AG04449 (cell line): Measurements from ENCODE around the gene C3orf38.

Experiments used
- CTCF ChIA-PET: fragments of 350-600 bp; formaldehyde crosslinking; extraction: SDS; loops from one replicate; lab custom pipeline; 2021; ENCODE audit warnings: antibody characterized with exemption; lab: Yijun Ruan, JAX
- POLR2A ChIA-PET: fragments of 400-600, 350-600 bp; formaldehyde crosslinking; extraction: SDS; loops from one replicate; lab custom pipeline; 2020; ENCODE audit warnings: antibody characterized with exemption, inconsistent platforms; lab: Yijun Ruan, JAX
- DNase-seq: peaks from one replicate; pipeline ENCODE4 v3.0.0-alpha.2; 2010; ENCODE audit warnings: low read depth, low spot score
- H3K4me3 ChIP-seq: 2 replicates; pipeline ENCODE4 v1.5.1; 2011; ENCODE audit warnings: low read depth, mild to moderate bottlenecking, control low read depth, low read length
- TF ChIP-seq, protein P1 (sequence below): IDR thresholded peaks from one replicate; pipeline ENCODE4 v1.5.1; 2011; ENCODE audit warnings: mild to moderate bottlenecking, moderate library complexity, low read length, control low read depth, inconsistent platforms; ENCODE audit not compliant: insufficient read depth; ENCODE audit errors: missing control alignments

Gene C3orf38

GRCh38 chr3:88189361-88189810 lies 39.6 kb downstream of the C3orf38 start:
- POLR2A ChIA-PET: no interaction called here
- no peak overlapping the region for H3K4me3 ChIP-seq
- CTCF ChIA-PET: interaction anchor here (1.1 kb wide), 1 partner anchor 13 kb away, joined by 3 read pairs; no protein-coding TSS in a partner anchor
- DNase-seq: no peak
- TF ChIP-seq, protein P1, sequence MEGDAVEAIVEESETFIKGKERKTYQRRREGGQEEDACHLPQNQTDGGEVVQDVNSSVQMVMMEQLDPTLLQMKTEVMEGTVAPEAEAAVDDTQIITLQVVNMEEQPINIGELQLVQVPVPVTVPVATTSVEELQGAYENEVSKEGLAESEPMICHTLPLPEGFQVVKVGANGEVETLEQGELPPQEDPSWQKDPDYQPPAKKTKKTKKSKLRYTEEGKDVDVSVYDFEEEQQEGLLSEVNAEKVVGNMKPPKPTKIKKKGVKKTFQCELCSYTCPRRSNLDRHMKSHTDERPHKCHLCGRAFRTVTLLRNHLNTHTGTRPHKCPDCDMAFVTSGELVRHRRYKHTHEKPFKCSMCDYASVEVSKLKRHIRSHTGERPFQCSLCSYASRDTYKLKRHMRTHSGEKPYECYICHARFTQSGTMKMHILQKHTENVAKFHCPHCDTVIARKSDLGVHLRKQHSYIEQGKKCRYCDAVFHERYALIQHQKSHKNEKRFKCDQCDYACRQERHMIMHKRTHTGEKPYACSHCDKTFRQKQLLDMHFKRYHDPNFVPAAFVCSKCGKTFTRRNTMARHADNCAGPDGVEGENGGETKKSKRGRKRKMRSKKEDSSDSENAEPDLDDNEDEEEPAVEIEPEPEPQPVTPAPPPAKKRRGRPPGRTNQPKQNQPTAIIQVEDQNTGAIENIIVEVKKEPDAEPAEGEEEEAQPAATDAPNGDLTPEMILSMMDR: no peak

DNA sequence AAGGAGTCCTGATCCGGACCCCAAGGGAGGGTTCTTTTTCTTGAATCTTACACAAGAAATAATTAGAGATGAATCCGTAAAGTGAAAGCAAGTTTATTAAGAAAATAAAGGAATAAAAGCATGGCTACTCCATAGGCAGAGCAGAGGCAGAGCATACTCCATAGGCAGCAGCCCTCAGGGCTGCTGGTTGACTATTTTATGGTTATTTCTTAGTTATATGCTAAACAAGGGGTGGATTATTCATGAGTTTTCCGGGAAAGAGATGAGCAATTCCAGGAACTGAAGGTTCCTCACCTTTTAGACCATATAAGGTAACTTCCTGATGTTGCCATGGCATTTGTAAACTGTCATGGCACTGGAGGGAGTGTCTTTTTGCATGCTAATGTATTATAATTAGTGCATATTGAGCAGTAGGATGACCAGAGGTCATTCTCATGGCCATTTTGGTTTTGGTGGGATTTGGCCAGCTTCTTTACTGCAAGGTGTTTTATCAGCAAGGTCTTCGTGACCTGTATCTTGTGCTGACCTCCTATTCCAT lies 42.2 kb downstream of the C3orf38 start:
- no peak for DNase-seq
- no peak overlapping the region for H3K4me3 ChIP-seq
- TF ChIP-seq, protein P1: no peak
- CTCF ChIA-PET: interaction anchor here (1.0 kb wide), 1 partner anchor 9 kb away, joined by 3 read pairs; no protein-coding TSS in a partner anchor
- POLR2A ChIA-PET: no interaction called here

DNA sequence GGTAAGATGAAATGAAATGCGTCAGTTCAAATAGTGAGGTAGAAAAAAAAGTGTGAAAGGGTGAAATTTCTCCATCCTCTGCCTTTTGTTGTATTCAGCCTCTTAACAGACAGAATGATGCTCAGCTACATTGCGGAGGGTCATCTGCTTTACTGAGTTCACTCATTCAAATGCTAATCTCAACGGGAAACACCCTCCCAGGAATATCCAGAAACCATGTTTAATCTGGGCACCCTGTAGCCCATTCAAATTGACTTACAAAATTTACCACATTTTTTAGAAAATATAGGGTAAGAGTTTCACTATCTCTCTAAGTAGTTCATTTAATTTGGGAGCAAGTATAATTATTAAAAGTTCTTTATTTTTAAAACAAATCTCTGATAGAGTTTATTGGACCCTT lies 42.9 kb downstream of the C3orf38 start:
- TF ChIP-seq, protein P1: no peak
- H3K4me3 ChIP-seq: no peak overlapping the region
- CTCF ChIA-PET: interaction anchor here (1.0 kb wide), 2 partner anchors 9 to 12 kb away, joined by 3 to 4 read pairs; no protein-coding TSS in a partner anchor
- no peak for DNase-seq
- POLR2A ChIA-PET: no interaction called here

- ChIA-PET POLR2A (no interaction called here), CTCF (no interaction called here)
- TF ChIP-seq, protein P1: no peak
- H3K4me3 ChIP-seq: no peak overlapping the region
- DNase-seq: no peak
Measured at GRCh38 chr3:88195951-88196434, 46.2 kb downstream of the C3orf38 start.

DNA sequence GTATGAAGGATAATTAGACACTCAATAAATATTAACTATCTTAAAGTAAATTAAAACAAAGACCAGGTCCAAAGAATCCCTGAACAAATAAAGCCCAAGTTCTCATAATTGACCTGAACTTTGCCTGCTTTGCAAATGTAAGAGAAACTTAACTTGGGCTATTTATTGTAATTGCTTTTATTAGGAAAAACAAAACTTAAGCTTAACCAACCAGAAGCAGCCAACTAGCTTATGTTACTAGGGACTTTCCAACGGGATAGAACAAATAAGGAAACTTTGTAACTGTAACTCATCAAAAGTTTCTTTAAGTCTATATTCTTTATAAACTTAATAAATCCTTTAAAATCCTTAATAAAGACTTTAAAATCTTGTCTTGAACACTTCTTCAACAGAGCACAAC lies 48.4 kb downstream of the C3orf38 start:
- no peak for DNase-seq
- POLR2A ChIA-PET: no interaction called here
- no peak overlapping the region for H3K4me3 ChIP-seq
- TF ChIP-seq, protein P1: no peak
- CTCF ChIA-PET: interaction anchor here (0.9 kb wide), 1 partner anchor 15 kb away, joined by 3 read pairs; no protein-coding TSS in a partner anchor

- POLR2A ChIA-PET: no interaction called here
Measured at GRCh38 chr3:88203642-88204055, 53.9 kb downstream of the C3orf38 start.

More at GRCh38 chr3:88203642-88204055, 53.9 kb downstream of the C3orf38 start:
- CTCF ChIA-PET: interaction anchor here (1.1 kb wide), 2 partner anchors 1889 to 1979 kb away, joined by 3 read pairs; no protein-coding TSS in a partner anchor
- TF ChIP-seq, protein P1: peak; percentile 90
- no peak for DNase-seq
- no peak overlapping the region for H3K4me3 ChIP-seq
